IPS DF 19.7 (cell line): Measurements from ENCODE around the gene GPATCH1.
"Not testable (repeated sequence)": the region's sequence is repeated elsewhere in the genome, so short reads cannot be mapped to it uniquely, and the experiment has no call there.

Experiments
- DNase-seq: peaks from one replicate; pipeline ENCODE4 v3.0.0-alpha.2; 2013; ENCODE audit warnings: low read depth, low spot score

Gene GPATCH1, protein sequence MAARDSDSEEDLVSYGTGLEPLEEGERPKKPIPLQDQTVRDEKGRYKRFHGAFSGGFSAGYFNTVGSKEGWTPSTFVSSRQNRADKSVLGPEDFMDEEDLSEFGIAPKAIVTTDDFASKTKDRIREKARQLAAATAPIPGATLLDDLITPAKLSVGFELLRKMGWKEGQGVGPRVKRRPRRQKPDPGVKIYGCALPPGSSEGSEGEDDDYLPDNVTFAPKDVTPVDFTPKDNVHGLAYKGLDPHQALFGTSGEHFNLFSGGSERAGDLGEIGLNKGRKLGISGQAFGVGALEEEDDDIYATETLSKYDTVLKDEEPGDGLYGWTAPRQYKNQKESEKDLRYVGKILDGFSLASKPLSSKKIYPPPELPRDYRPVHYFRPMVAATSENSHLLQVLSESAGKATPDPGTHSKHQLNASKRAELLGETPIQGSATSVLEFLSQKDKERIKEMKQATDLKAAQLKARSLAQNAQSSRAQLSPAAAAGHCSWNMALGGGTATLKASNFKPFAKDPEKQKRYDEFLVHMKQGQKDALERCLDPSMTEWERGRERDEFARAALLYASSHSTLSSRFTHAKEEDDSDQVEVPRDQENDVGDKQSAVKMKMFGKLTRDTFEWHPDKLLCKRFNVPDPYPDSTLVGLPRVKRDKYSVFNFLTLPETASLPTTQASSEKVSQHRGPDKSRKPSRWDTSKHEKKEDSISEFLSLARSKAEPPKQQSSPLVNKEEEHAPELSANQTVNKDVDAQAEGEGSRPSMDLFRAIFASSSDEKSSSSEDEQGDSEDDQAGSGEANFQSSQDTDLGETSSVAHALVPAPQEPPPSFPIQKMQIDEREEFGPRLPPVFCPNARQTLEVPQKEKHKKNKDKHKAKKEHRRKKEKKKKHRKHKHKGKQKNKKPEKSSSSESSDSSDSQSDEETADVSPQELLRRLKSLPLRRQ

DNA sequence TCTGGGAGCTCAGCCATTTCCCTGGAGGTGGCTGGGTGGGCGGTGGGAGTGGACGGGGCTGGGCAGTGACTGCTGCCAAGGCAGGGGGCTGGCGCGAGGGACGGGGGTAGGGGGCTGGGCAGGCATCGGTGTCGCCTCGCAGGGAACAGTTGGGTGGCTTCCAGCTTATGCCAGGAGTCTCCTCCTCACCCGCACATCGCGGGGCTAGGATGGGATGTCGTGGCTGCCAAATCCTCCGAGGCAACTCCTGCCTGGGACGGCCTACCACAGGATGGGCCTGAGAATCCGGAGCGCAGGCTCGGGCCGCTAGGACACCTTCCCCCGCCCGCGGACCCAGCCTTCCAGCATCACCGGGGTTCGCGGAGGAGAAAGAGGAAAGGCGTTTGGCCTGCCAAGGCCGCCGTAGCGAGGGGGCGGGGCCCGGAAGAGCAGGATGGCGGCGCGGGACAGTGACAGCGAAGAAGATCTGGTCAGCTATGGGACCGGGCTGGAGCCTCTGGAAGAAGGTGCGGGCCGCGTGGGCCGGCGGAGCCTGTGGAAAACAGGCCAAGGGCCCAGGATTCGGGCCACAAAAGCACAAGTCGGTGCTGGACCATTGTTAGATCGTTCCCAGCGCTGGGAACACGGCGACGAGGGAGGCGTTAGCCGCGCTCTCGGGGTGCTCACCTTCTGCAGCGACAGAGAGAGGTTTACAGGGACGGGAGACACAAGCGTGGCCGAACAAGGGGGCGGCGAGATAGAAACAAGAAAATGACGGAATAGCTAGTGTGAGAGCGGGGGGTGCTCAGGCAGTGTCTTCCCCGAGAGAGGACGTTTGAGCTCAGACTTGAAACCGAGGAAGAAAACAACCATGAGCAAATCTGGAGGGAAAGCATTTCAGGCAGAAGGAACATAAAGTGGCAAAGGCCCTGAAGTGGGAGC is at the start of gene GPATCH1:
TSS of gene GPATCH1 (plus strand) at position 421 of the 921 bp plus-strand sequence. CDS start at position 434, 13 bp downstream.
- DNase-seq: peak; percentile 57

DNA sequence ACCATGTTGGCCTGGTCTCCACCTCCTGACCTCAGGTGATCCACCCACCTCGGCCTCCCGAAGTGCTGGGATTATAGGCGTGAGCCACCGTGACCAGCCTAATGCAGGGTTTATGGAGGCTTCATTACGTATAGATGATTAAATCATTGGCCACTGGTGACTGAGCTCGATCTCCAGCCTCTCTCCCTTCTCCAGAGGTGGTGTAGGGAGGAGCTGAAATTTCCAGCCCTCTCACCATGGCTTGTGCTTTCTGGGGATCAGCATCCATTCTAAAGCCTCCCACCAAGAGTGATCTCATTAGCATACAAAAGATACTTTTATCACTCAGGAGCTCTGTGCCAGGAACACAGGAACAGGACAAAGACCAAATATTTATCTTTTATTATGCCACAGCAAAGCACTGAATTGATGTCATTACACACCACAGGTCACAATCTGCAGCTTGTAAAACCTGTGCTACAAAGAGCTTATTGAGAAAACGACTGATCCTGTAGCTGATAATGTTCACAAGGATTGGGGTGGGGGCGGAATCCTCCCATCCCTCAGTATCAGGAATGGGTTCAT is 48.7 kb upstream of the GPATCH1 start:
- no peak for DNase-seq

DNA sequence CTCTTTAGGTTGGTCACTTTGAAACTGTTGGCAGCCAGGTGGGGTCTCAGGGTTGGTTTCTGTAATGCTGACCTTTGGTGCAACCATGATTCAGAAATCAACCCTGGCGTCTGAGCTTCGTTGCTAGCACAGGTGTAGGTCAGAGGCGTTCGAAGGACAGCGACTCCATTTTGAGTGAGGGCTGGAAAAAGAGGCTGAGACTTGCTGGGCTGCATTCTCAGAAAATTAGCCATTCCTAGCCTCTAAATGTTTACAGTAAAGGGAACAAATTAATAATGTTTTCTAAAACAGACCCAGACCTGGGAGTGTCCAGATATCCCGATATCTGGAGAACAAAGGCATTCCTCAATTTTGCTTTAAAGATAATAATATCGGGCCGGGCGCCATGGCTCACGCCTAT is 45.5 kb upstream of the GPATCH1 start:
- DNase-seq: no peak

DNA sequence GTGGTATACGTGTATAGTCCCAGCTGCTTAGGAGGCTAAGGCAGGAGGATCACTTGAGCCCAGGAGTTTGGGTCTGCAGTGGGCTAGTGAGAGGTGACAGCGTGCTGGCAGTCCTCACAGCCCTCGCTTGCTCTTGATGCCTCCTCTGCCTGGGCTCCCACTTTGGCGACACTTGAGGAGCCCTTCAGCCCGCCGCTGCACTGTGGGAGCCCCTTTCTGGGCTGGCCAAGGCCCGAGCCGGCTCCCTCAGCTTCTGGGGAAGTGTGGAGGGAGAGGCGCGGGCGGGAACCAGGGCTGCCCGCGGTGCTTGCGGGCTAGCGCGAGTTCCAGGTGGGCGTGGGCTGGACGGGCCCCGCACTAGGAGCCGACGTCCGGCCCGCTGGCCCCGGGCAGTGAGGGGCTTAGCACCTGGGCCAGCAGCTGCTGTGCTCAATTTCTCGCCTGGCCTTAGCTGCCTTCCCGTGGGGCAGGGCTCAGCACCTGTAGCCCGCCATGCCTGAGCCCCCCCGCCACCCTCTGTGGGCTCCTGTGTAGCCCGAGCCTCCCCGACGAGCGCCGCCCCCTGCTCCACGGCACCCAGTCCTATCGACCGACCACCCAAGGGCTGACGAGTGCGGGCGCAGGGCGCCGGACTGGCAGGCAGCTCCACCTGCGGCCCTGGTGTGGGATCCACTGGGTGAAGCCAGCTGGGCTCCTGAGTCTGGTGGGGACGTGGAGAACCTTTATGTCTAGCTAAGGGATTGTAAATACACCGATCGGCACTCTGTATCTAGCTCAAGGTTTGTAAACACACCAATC is 44.4 kb upstream of the GPATCH1 start:
- not testable (repeated sequence) for DNase-seq

DNA sequence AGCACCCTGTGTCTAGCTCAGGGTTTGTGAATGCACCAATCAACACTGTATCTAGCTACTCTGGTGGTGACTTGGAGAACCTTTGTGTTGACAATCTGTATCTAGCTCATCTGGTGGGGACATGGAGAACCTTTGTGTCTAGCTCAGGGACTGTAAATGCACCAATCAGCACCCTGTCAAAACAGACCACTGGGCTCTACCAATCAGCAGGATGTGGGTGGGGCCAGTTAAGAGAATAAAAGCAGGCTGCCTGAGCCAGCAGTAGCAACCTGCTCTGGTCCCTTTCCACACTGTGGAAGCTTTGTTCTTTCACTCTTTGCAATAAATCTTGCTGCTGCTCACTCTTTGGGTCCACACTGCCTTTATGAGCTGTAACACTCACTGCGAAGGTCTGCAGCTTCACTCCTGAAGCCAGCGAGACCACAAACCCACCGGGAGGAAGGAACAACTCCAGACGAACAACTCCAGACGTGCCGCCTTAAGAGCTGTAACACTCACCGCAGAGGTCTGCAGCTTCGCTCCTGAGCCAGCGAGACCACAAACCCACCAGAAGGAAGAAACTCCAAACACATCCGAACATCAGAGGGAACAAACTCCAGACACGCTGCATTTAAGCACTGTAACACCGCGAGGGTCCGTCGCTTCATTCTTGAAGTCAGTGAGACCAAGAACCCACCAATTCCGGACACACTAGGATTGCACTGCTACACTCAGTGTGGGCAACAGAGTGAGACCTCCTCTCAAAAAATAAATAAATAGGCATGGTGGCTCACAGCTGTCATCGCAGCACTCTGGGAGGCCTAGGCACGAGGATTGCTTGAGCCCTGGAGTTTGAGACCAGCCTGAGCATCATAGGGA is 43.6 kb upstream of the GPATCH1 start:
- DNase-seq: not testable (repeated sequence)

DNA sequence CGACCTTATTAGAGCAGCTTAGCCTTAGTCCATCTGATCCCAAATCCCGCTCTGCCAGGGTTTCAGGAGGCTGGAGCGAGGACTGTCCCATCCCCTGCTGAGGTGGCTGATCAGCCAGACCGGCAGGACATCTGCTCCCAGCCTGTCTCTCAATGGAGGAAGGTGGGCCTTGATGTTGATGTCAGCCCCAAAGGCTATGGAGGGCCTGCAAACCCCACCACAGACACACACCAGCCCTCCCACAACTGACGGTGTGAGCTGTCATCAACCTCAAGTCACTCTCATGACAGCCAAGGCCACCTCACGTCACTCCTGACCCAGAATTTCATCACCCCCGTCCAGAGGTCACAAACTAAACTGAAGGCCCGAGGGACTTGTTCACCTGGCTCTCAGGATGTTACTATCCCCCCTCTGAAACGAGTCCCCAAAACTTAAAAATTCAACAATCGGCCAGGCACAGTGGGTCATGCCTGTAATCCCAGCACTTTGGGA is 41.8 kb upstream of the GPATCH1 start:
- no peak for DNase-seq

DNA sequence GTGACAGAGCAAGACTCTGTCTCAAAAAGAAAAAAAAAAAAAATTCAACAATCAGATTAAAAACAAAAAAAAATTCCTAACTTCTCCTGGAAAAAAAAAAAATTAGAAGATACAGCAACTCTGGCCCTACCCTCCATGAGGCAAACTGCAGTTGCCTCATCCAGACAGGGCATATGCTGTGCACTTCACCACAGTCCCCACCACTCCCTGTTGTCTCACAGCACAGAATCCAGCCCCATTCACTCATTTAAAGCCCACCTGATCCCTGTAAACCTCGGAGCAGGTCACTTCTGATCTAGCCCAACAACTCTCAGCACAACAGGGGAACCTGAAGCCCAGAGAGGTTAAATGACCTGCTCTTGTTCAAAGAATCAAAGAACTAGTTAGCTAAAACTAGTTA is 41.2 kb upstream of the GPATCH1 start:
- DNase-seq: no peak

DNA sequence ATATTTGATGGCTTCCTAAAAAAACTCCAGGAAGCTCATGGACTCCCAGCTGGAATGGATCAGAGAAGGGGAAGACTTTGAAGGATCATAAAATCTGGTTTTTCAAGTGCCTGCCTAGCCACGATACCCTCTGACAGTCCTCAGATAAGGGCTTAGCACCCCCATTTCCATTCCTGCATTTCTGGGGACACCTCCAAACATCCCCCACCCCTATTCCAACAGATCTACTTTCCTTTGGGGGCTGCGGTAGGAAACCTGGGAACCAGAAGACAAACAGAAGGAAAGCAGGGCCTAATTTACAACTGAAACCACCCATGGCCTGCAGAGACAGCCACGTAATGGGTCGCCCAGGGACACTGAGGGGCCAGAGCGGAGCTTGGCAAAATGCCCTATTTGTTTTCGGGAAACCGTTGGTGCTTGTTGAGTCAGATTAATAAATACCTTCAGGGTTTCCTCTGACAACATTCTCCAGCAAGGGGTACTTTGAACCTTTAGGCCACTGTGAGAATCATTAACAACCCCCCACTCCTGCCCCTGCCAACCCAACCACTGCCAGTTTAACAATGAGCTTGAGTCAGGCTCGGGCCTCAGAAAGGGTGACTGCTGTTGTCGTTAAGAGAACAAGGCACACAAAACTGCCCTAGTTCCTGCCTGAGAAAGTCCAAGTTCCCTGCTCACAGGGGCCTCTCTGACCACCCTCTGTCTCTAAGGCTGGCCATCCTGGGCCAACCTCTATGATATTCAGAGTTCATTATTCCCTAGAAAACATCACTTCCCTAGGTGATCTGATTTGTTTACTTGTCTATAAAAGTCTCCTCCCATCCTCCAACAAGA is 39.8 kb upstream of the GPATCH1 start:
- no peak for DNase-seq

DNA sequence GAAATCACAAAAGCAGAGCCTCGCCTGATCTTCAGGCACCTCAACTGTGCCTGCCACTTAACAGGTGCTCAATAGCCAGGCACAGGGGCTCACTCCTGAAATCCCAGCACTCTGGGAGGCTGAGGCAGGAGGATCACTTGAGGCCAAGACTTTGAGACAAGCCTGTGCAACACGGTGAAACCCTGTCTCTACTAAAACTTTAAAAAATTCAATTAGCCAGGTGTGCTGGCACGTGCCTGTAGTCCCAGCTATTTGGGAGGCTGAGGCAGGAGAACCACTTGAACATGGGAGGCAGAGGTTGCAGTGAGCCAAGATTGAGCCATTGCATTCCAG is 39.2 kb upstream of the GPATCH1 start:
- not testable (repeated sequence) for DNase-seq

DNA sequence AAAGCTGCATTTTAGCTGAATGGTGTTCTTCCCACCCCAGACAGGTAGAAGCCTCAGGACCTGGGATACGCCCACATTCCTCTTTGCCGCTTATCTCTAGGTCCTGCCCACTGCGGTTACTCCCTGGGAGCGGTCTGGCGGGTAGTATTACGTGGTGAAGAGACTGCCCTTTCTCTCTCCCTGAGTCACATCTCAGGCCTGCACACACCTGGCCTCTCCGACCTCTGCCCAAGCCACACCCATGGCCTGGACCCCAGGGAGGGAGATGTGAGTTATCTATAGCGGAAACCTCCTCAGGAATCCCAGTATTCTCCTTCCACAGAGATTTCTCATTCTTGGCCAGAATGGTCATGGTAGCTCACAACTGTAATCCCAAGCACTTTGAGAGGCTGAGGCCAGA is 33.6 kb upstream of the GPATCH1 start:
- peak; percentile 68 for DNase-seq

DNA sequence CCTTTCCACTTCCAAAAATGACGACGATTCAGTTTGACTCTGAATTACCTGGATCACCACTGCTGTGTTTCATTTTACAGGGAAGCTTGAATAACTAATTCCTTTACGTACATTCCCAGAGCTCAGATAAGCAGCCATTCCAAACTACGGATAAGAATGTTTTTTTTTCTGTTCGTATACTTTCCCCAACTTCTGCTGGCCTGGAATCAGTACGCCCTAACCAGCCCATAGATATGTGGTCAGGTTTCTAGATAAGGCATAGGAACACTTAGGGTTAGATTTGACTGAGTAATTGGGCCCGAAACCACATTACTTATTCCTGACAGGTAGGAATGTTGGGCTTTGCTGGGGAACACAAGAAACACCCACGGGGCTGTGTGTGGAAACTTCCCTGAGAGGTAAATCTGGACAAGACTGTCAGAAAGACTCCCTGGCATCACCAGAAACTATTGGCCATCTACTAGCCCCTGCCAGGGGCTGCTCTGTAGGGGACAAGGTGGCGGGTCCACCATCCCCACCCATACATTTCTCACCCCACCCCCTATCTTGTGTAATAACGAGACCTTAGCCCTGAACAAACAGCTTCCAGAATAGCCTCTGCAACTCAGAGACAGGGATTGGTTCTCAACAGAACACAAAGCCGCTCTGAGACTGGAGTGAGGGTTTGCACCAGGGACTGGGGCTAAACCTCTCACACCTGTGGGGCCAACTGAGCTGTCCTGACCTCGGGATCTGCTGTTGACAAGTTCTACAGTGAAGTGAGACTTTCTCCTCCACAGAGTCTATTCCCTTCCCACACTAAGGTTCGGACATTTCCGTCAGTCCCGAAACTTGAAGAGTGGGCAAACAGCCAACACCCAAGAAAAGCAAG is 31.9 kb upstream of the GPATCH1 start:
- no peak for DNase-seq

DNA sequence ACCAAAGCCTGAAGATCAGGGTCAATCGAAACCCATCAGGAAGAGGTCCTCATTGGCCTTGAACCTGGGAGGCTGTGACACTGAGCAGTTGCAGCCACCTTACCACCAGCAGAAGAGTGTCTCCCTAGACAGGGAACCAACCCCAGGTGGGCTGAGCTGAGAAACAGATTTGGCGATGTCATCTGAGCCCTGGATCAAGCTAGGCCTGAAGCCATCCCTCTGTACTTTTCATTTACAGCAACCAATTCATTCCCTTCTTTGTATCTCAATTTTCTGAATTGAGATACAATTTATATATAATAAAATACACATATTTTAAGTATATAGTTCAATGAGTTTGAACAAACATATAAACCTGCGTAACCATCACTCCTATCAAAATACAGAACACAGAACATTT is 30.9 kb upstream of the GPATCH1 start:
- DNase-seq: no peak

DNA sequence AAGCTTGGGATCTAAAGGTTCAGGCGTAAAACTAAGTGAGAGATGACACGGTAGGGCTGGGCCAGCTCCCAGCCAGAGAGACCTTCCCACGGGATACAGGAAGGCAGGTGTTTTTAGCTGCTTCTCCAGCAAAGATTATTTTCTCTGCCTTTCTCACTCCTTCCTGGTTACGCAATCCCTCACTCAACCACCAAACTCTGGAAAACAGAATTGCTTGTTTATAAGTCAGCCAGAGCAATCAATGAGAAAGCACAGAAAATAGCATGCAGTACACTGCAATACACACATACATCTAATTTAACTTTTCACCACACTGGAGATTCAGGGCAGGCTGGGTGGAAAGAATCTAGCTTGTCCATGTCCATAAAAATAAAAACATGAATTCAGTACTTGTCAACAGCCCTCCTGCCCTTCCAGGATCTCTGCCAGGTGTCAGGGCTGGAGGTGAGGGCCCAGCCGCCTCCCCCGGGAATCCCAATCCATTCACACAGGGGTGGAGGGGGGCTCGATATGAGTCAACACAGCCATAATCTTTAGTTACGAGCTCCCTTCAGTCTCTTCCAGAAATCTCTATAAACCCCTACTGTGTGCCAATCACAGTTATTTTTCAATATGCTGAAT is 28.5 kb upstream of the GPATCH1 start:
- no peak for DNase-seq

DNA sequence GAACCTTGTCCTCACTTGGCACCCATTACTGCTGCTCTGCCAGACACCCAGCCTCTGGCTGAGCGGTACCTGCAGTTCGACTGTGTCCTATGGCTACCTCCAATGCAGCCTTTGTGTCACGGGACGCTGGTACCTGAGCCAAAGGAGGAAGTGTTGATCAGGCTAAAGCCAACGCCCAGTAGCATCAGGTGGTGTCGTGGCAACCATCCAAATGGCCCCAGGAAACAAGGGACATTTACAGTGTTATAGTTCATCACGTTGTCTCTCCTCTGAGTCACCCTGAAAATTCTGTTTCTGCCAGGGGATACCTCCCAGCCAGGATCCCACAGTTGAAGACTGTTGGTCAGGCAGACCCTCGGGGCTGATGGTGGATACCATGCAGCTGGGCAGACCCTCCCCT is 26.4 kb upstream of the GPATCH1 start:
- DNase-seq: no peak

DNA sequence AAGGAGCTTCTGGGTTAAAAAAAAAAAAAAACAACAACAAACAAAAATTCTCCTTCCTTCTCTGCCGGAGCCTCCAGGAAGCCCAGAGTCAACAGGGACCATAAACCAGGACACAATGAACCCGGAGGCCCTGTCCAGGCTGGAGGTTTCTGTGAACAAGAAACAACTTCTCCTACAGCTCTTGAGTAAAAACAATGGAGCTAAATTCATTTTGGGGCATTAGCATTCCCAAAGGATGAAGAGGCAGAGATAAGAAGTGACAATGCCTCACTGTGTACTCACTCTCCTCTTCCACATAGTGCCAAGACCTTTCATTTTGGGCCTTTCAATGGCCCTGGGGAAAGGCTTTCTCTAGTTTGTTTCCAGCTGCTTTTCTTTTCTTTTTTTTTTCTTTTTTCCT is 25.3 kb upstream of the GPATCH1 start:
- DNase-seq: no peak

DNA sequence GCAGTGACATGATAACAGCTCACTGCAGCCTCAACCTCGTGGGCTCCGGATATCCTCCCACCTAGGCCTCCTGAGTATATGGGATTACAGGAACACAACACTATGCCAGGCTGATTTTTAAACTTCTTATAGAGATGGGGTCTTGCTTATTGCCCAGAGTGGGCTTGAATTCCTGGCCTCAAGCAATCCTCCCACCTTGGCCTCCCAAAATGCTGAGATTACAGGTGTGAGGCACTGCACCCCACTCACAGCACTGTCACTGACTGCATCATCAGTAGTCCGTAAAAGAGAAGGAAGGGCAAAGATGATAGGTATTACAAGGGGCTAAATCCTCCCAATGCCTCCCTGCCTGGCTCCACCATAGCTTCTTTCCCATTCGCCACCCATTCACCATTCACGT is 20.4 kb upstream of the GPATCH1 start:
- DNase-seq: no peak

DNA sequence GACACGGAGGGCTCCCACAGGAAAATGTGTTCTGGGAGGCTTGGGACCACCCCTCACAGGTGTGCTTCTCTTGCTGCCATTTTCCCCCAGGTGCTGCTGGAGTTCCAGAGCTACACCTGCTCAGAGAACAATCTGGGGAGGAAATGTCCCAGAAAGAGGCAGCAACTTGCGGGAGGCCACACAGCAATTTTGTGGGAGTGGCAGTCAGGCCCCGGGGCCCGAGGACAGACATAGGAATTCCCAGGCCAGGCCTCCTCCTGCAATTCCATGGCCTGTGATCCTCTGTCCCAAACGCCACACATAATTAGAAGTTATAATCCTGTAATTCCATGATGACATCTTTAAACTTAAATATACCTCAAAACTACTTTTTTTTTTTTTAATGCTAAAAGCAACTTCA is 18.1 kb upstream of the GPATCH1 start:
- DNase-seq: no peak
